GM21423 (cell line): ENCODE data around the gene PHF1.
A peak's percentile ranks its signal among the peaks of the same experiment; 100 is the strongest.

ENCODE experiments used
- ATAC-seq: cut with Tn5 transposase; IDR thresholded peaks from one replicate; pipeline ENCODE4 v1.9.1; 2021; ENCODE audit warnings: mild to moderate bottlenecking, moderate library complexity; ENCODE audit not compliant: unreplicated experiment

Gene PHF1

DNA sequence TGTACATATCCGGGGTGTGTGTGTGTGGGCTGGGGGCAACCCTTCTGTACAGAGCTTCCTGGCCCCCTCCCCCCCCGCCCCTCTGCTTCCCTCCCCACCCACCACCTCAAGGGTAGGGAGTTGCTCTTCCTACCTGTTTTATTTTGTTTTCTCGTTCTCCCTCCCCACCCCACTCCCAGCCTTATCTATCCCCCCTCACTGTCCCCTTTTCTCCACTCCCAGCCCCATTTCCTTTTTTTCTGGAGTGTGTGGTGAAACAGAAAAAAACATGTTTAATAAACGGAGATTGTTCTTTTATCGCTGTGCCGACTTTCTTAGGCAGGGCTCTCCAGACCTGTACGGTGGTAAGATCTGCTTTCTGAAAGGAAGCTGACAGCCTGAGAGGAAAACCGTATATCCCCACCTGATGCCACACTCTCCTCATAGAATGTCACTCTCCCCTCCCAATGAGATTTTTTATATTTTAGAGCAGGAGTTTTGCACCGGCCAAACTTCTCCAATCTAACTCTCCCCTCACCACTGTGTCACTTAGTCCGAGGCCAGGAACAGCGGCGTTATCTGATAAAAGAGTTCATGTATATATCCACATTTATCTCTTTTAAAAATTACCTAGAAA, 42.7 kb downstream of the PHF1 start:
- ATAC-seq = no peak

- ATAC-seq = peak; percentile 98
Observed at GRCh38 chr6:33454009-33454946, 43.5 kb downstream of the PHF1 start, which contains the start of gene ZBTB9. TSS of gene ZBTB9 (plus strand) at chr6:33454576. CDS start at chr6:33455101, 525 bp downstream.

DNA sequence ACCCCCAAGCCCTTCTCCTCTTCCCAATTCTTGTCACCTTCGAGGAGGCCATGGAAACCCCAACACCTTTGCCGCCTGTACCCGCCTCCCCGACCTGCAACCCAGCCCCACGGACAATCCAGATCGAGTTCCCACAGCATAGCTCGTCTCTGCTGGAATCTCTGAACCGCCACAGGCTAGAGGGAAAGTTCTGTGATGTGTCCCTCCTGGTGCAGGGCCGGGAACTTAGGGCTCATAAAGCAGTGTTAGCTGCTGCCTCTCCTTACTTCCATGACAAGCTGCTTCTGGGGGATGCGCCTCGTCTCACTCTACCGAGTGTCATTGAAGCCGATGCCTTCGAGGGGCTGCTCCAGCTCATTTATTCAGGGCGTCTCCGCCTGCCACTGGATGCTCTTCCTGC, 44.2 kb downstream of the PHF1 start:
- ATAC-seq = no peak

DNA sequence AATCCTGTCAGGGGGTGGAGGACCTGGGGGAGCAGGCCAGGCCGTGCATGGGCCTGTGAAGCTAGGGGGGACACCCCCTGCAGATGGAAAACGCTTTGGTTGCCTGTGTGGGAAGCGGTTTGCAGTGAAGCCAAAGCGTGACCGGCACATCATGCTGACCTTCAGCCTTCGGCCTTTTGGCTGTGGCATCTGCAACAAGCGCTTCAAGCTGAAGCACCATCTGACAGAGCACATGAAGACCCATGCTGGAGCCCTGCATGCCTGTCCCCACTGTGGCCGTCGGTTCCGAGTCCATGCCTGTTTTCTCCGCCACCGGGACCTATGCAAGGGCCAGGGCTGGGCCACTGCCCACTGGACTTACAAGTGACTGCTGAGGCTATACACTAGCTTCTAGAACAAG, 45.3 kb downstream of the PHF1 start:
- no peak for ATAC-seq

DNA sequence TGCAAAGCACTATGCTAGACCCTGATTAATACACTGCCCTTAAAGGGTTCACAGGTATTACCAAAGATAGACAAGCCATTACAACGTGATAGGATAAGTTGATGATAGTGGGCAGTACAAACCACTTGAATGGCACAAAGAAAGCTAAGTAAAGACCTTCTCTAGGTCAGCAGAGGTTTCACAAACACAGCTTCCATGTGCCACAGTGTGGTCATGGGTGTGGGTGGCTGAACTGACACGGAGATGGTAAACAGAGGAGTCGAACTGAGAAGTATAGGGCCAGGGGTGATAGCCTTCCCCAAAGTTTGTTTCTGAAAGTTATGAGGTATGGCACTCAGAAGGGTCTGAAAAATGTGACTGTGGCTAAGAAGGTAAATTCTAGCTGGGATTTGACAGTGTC, 47.9 kb downstream of the PHF1 start:
- no peak for ATAC-seq

GRCh38 chr6:33459226-33459625, 48.4 kb downstream of the PHF1 start:
- ATAC-seq = no peak
